ENCODE data around the gene SETX. TPM values are rescaled to one million over a fixed set of nuclear protein-coding genes. Genes with fewer than 3 reads are reported as not detected.

Gene SETX
- total RNA-seq, 2 donors from 2014 or later: 26.7 to 30.4 TPM

GRCh38 chr9:132239999-132240840, 114.6 kb downstream of the SETX start:
- no peak for ATAC-seq
- Histone ChIP-seq H3K27ac (peak overlapping the region; percentile 24 to 79 (median 61)), H3K4me3 (no peak overlapping the region), H3K4me1 (peaks cover 52% of the 10 kb centered on the region), H3K9me3 (no peaks in the 10 kb centered on the region), H3K36me3 (replicated peaks in 1 of 2; ENCODE audit: insufficient read depth in 1 of 2, low read depth in 2 of 2) (no peaks in the 10 kb centered on the region), H3K27me3 (no peaks in the 10 kb centered on the region)
- peak; percentile 37 to 53 (median 47) for DNase-seq
- WGBS, 2 donors: 42 to 60% methylated on average over 7 to 21 of the region's 21 CpGs
- TF ChIP-seq POLR2A (IDR thresholded peaks at IDR 0.05): peak in 1 of 3 donors; percentile 13
- TF ChIP-seq CTCF (IDR thresholded peaks at IDR 0.05): no peak
- intact Hi-C loops (cut with DNase I): loop anchor here (10.0 kb wide), 2 partner anchors 155 to 395 kb away; no protein-coding TSS in a partner anchor

- Histone ChIP-seq H3K4me3 (no peak overlapping the region), H3K27ac (no peak overlapping the region), H3K36me3 (replicated peaks in 1 of 2; ENCODE audit: insufficient read depth in 1 of 2, low read depth in 2 of 2) (no peaks in the 10 kb centered on the region), H3K27me3 (no peaks in the 10 kb centered on the region), H3K4me1 (peaks cover 45% of the 10 kb centered on the region), H3K9me3 (no peaks in the 10 kb centered on the region)
- TF ChIP-seq POLR2A (IDR thresholded peaks at IDR 0.05) (no peak), CTCF (IDR thresholded peaks at IDR 0.05) (no peak)
- ATAC-seq (no peak), DNase-seq (no peak)
- WGBS, 2 donors: 37 to 63% methylated on average over 3 of the region's 3 CpGs
- intact Hi-C loops (cut with DNase I): loop anchor here (10.0 kb wide), 2 partner anchors 155 to 395 kb away; no protein-coding TSS in a partner anchor
Observed at GRCh38 chr9:132239518-132239917, 115.3 kb downstream of the SETX start.

- intact Hi-C loops (cut with DNase I): loop anchor here (10.0 kb wide), 2 partner anchors 154 to 394 kb away; no protein-coding TSS in a partner anchor
- peaks cover 40% of the 10 kb centered on the region for H3K4me1 ChIP-seq
- DNase-seq: no peak
- H3K27ac ChIP-seq: no peak overlapping the region
- no peaks in the 10 kb centered on the region for H3K27me3 ChIP-seq
- WGBS, 2 donors: 77 to 80% methylated on average over 7 to 19 of the region's 19 CpGs
- H3K4me3 ChIP-seq: no peak overlapping the region
- no peaks in the 10 kb centered on the region for H3K9me3 ChIP-seq
- no peak for TF ChIP-seq POLR2A (IDR thresholded peaks at IDR 0.05)
- TF ChIP-seq CTCF (IDR thresholded peaks at IDR 0.05): no peak
- H3K36me3 ChIP-seq (replicated peaks in 1 of 2; ENCODE audit: insufficient read depth in 1 of 2, low read depth in 2 of 2): no peaks in the 10 kb centered on the region
- ATAC-seq: no peak
Observed at GRCh38 chr9:132238992-132239391, 115.8 kb downstream of the SETX start.

GRCh38 chr9:132238026-132238972, 116.5 kb downstream of the SETX start:
- Histone ChIP-seq H3K27ac (no peak overlapping the region), H3K4me1 (peaks cover 33% of the 10 kb centered on the region), H3K9me3 (no peaks in the 10 kb centered on the region), H3K4me3 (no peak overlapping the region), H3K36me3 (replicated peaks in 1 of 2; ENCODE audit: insufficient read depth in 1 of 2, low read depth in 2 of 2) (no peaks in the 10 kb centered on the region), H3K27me3 (no peaks in the 10 kb centered on the region)
- no peak for ATAC-seq
- 53 to 74% methylated on average over 8 to 22 of the region's 22 CpGs for WGBS, 2 donors
- TF ChIP-seq POLR2A (IDR thresholded peaks at IDR 0.05) (no peak), CTCF (IDR thresholded peaks at IDR 0.05) (no peak)
- intact Hi-C loops (cut with DNase I): loop anchor here (10.0 kb wide), 2 partner anchors 153 to 393 kb away; no protein-coding TSS in a partner anchor
- no peak for DNase-seq
